GM12875 (cell line): ENCODE results near the gene KMT2C.

Experiments
- H3K4me3 ChIP-seq: one replicate; pipeline ENCODE4 v1.5.1; 2011; ENCODE audit warnings: low read depth, low read length, control low read depth
- CTCF ChIP-seq: IDR thresholded peaks from 2 replicates; pipeline ENCODE4 v1.5.1; 2011; ENCODE audit warnings: low read depth, mild to moderate bottlenecking, control low read depth, inconsistent platforms, low read length, moderate library complexity, borderline replicate concordance; ENCODE audit not compliant: insufficient read depth

Gene KMT2C

DNA sequence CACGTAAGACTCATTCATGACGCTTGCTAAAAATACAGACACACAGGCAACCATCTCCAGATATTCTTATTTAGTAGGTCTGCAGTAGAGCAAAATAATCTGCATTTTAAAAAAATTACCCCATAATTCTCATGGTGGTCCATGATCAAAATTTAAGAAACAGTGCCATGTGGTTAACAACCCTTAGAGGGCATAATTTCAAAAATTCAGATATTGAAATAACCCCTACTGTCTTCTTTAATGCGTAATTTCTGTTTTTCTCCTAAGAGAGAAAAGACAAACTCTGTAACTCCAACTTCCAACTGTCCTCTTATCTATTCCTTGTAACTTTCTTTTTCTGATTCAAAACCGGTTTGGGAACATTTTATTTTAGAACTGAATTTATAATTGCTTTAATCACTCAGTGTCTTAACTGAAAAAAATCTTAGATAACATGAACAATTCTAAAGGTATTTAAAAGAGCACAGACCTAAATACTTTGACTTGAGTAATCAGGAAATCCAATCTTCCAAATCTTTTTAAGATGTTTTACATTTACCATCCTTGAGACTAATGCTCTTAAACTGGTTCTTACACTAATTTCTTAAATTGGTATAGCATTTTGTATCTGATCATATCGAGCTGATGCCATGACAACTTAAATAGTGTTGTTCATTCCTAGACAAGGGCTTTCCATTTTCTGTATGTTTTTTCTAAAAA lies 262.3 kb downstream of the KMT2C start:
- TF ChIP-seq CTCF = no peak

GRCh38 chr7:152162287-152162686 lies 273.5 kb downstream of the KMT2C start:
- TF ChIP-seq CTCF = no peak
- no peak overlapping the region for H3K4me3 ChIP-seq

More for the DNA sequence above, 262.3 kb downstream of the KMT2C start:
- H3K4me3 ChIP-seq = no peak overlapping the region

- no peak for TF ChIP-seq CTCF
- H3K4me3 ChIP-seq = no peak overlapping the region
Observed at GRCh38 chr7:152161171-152161570, 274.6 kb downstream of the KMT2C start.

- no peak for TF ChIP-seq CTCF
- no peak overlapping the region for H3K4me3 ChIP-seq
Observed at GRCh38 chr7:152158801-152159587, 276.8 kb downstream of the KMT2C start.

DNA sequence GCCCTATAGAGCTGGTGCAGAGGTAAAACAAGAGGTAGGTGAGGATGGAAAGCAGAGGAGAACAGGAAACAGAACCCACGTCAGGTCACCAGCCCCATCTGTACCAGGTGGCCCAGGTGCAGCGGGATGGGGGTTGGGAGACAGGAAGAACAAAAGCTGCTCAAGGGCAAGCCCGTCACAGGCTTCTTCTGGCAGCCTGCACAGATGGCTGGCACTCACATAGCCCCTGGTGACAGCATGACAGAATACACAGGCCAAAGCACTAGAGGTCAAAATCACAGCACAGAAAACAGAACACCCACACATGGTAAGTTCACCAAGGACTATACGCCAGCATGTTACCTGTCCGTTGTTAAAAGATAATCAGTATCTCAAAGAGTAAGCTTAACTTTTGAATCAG lies 283.5 kb downstream of the KMT2C start:
- no peak overlapping the region for H3K4me3 ChIP-seq
- no peak for TF ChIP-seq CTCF

DNA sequence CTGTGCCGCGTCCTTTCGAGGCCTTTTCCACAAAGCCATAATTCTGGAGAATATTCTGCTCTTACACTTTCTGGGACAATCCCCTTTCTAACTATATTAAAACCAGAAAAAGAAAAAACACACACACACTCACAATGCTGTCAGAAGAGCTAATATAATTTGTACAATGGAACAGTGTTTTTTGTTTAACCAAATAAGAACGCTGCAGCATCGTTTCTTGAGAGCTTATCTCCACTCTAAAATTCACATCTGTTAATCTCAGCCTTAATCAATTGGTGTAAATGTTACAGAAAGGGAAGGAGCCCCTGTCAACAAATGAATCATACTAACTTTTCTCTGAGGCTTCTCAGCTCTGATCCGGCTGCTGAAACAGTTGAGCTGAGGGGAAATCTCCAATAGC lies 286.4 kb downstream of the KMT2C start:
- TF ChIP-seq CTCF = no peak

GRCh38 chr7:152148706-152149105 lies 287.1 kb downstream of the KMT2C start:
- no peak overlapping the region for H3K4me3 ChIP-seq
- TF ChIP-seq CTCF = no peak

More for the DNA sequence above, 286.4 kb downstream of the KMT2C start:
- H3K4me3 ChIP-seq = no peak overlapping the region
